Duodenal mucosa (tissue), 2 donors: ENCODE data around the gene SKOR2.

Source experiments
- H3K27ac ChIP-seq: one replicate; pipeline ENCODE4 v1.7.0; 2013; ENCODE audit warnings: low read depth, low read length
- H3K27me3 ChIP-seq, 2 donors: one replicate each; pipeline ENCODE4 v1.7.0; 2013; ENCODE audit warnings: low read length in 2 of 2, control low read depth in 1 of 2; ENCODE audit not compliant: insufficient read depth in 2 of 2, control insufficient read depth in 1 of 2
- H3K36me3 ChIP-seq, 2 donors: one replicate each; pipeline ENCODE4 v1.7.0; 2013; ENCODE audit warnings: low read length in 2 of 2, control low read depth in 1 of 2; ENCODE audit not compliant: insufficient read depth in 2 of 2, control insufficient read depth in 1 of 2
- H3K4me1 ChIP-seq, 2 donors: one replicate each; pipeline ENCODE4 v1.7.0; 2013; ENCODE audit warnings: low read length in 2 of 2, control low read depth in 1 of 2; ENCODE audit not compliant: insufficient read depth in 2 of 2, control insufficient read depth in 1 of 2
- H3K4me3 ChIP-seq, 2 donors: one replicate each; pipeline ENCODE4 v1.7.0; 2013; ENCODE audit warnings: low read length in 2 of 2, low read depth in 1 of 2
- H3K9ac ChIP-seq, 2 donors: one replicate each; pipeline ENCODE4 v1.7.0; 2013; ENCODE audit warnings: low read length in 2 of 2, low read depth in 1 of 2
- H3K9me3 ChIP-seq, 2 donors: one replicate each; pipeline ENCODE4 v1.7.0; 2013; ENCODE audit warnings: low read length in 2 of 2, control low read depth in 1 of 2; ENCODE audit not compliant: control insufficient read depth in 1 of 2

SKOR2 gene

GRCh38 chr18:47280121-47280520, 28.7 kb upstream of the SKOR2 start:
- Histone ChIP-seq H3K9ac (no peak overlapping the region), H3K4me1 (no peaks in the 10 kb centered on the region), H3K27ac (no peak overlapping the region), H3K36me3 (no peaks in the 10 kb centered on the region), H3K4me3 (no peak overlapping the region), H3K9me3 (no peaks in the 10 kb centered on the region), H3K27me3 (no peaks in the 10 kb centered on the region)

- H3K36me3 ChIP-seq = no peaks in the 10 kb centered on the region
- H3K27me3 ChIP-seq = peaks cover 0 to 6% of the 10 kb centered on the region in 2 donors
- no peak overlapping the region for H3K4me3 ChIP-seq
- no peaks in the 10 kb centered on the region for H3K4me1 ChIP-seq
- no peak overlapping the region for H3K27ac ChIP-seq
- no peaks in the 10 kb centered on the region for H3K9me3 ChIP-seq
- H3K9ac ChIP-seq = no peak overlapping the region
Measured at GRCh38 chr18:47274961-47275360, 23.5 kb upstream of the SKOR2 start.

- no peak overlapping the region for H3K9ac ChIP-seq
- H3K4me1 ChIP-seq = no peaks in the 10 kb centered on the region
- H3K27me3 ChIP-seq = peaks cover 29 to 32% of the 10 kb centered on the region in 2 donors
- no peak overlapping the region for H3K27ac ChIP-seq
- H3K36me3 ChIP-seq = no peaks in the 10 kb centered on the region
- no peaks in the 10 kb centered on the region for H3K9me3 ChIP-seq
- no peak overlapping the region for H3K4me3 ChIP-seq
Measured at GRCh38 chr18:47265197-47265596, 13.7 kb upstream of the SKOR2 start.

- H3K4me3 ChIP-seq = no peak overlapping the region
- H3K27ac ChIP-seq = no peak overlapping the region
- H3K9ac ChIP-seq = no peak overlapping the region
- no peaks in the 10 kb centered on the region for H3K36me3 ChIP-seq
- no peaks in the 10 kb centered on the region for H3K4me1 ChIP-seq
- H3K9me3 ChIP-seq = no peaks in the 10 kb centered on the region
- peaks cover 29 to 40% of the 10 kb centered on the region in 2 donors for H3K27me3 ChIP-seq
Measured at GRCh38 chr18:47264308-47264700, 12.8 kb upstream of the SKOR2 start.

GRCh38 chr18:47263430-47264307, 12.2 kb upstream of the SKOR2 start:
- Histone ChIP-seq H3K9me3 (no peaks in the 10 kb centered on the region), H3K27me3 (peaks cover 29 to 45% of the 10 kb centered on the region in 2 donors), H3K4me3 (no peak overlapping the region), H3K4me1 (no peaks in the 10 kb centered on the region), H3K27ac (no peak overlapping the region), H3K9ac (no peak overlapping the region), H3K36me3 (no peaks in the 10 kb centered on the region)

- Histone ChIP-seq H3K9ac (no peak overlapping the region), H3K36me3 (no peaks in the 10 kb centered on the region), H3K4me3 (no peak overlapping the region), H3K27ac (no peak overlapping the region), H3K9me3 (no peaks in the 10 kb centered on the region), H3K4me1 (no peaks in the 10 kb centered on the region), H3K27me3 (peaks cover 29 to 45% of the 10 kb centered on the region in 2 donors)
Measured at GRCh38 chr18:47263150-47263429, 11.6 kb upstream of the SKOR2 start.

GRCh38 chr18:47262301-47263149, 11.1 kb upstream of the SKOR2 start:
- no peak overlapping the region for H3K9ac ChIP-seq
- peaks cover 29 to 45% of the 10 kb centered on the region in 2 donors for H3K27me3 ChIP-seq
- no peak overlapping the region for H3K4me3 ChIP-seq
- H3K36me3 ChIP-seq = no peaks in the 10 kb centered on the region
- H3K9me3 ChIP-seq = no peaks in the 10 kb centered on the region
- no peak overlapping the region for H3K27ac ChIP-seq
- no peaks in the 10 kb centered on the region for H3K4me1 ChIP-seq

GRCh38 chr18:47261902-47262300, 10.4 kb upstream of the SKOR2 start:
- Histone ChIP-seq H3K9ac (no peak overlapping the region), H3K36me3 (no peaks in the 10 kb centered on the region), H3K4me3 (no peak overlapping the region), H3K27me3 (peaks cover 29 to 45% of the 10 kb centered on the region in 2 donors), H3K4me1 (no peaks in the 10 kb centered on the region), H3K27ac (no peak overlapping the region), H3K9me3 (no peaks in the 10 kb centered on the region)

- no peak overlapping the region for H3K9ac ChIP-seq
- H3K36me3 ChIP-seq = no peaks in the 10 kb centered on the region
- no peak overlapping the region for H3K27ac ChIP-seq
- no peak overlapping the region for H3K4me3 ChIP-seq
- H3K4me1 ChIP-seq = no peaks in the 10 kb centered on the region
- H3K27me3 ChIP-seq = peaks cover 29 to 51% of the 10 kb centered on the region in 2 donors
- no peaks in the 10 kb centered on the region for H3K9me3 ChIP-seq
Measured at GRCh38 chr18:47260924-47261701, 9.7 kb upstream of the SKOR2 start.
